HG03565 (cell line): ENCODE measurements around the gene SAP30.
A peak's percentile ranks its signal among the peaks of the same experiment; 100 is the strongest.

Experiments
- ATAC-seq: cut with Tn5 transposase; IDR thresholded peaks from one replicate; pipeline ENCODE4 v1.9.1; 2021; ENCODE audit warnings: mild to moderate bottlenecking, moderate library complexity; ENCODE audit not compliant: unreplicated experiment

The SAP30 gene

DNA sequence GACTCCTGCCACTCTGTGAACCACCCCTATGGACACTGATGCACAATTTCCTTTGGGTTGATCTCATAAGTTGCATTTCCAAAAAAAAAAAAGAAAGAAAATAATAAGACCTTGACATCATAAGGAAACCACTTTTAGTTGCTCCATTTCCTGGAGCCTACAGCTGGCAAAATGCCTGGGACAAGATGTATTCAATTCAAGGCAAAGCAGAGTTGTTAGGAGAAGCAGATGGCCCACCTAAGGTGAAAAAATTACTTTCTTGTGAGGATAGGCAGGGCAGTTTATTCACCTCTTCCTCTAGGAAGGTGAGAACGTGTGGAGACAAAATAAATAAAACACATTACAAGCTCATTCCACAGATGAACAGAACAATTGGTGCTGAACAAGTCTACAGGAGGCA lies 42.3 kb downstream of the SAP30 start:
- ATAC-seq = no peak

DNA sequence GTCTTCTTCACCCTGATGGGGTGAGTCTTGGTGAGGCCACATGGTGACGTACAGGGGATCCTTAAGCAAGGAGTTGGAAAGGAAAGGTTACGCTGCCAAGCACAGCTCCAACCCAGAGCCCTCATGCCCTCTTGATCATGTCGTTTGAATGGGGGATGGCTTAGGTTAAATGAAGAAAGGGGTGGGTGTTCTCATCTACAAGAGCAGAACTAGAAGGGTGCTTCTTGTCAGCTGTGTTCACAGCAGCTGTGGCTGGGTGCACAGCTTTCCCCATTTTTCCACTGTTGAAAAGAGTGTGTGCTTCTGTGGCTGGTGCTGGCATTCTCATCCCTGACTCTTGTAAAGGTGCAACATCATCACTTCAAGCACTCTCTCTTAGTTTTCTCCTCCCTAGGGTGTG lies 43.7 kb downstream of the SAP30 start:
- ATAC-seq = no peak

DNA sequence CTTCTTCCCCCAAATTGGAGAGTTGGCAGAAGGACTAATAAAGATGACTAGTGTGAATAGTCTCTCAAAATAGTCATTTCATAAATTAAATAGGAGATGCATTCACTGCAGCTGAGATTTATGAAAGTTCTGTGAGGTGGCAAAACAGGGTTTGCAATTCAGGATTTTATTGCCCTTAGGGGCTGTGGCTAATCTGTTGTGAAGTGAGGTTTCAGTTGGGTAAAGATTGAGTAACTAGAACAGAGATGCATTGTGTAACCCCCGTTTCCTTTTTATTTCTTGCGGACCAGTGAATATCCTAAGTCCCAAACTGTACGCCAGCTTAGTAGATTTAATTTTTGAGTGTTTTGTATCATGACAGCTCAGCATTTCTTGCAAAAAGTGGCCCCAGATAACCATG lies 44.3 kb downstream of the SAP30 start:
- no peak for ATAC-seq

DNA sequence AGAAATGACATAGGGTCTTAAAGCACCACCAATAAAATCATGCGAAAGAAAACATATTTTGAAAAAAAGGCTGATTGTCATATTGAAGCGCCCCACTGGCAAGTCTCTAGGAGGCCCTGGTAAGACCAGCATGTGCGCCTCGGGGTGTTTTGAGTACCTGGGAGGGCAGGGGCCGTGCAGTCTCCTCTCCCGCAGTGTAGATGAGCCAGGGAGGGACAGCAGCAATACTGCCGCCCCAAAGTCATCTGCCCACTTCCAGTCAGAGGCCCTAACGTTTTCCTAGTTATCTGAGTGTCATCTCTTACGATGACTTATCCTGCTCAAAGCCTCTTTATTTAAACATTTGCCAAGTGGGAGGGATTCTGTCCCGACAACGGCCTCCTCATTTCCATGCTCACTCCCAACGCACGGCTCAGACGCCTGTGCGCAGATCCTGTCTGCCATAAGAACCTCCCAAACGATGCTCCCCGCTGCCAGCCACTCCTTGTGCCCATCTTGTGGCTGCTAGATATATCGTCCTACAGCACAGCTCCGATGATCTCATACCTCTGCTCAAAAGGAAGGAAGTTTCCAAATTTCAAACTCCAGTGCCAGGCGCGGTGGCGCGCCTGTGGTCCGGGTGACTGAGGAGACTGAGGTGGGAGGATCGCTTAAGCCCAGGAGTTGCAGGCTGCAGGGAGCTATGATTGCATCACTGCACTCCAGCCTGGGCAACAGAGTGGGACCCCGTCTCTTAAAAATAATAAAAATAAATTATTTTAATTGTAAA lies 45.3 kb downstream of the SAP30 start:
- no peak for ATAC-seq

DNA sequence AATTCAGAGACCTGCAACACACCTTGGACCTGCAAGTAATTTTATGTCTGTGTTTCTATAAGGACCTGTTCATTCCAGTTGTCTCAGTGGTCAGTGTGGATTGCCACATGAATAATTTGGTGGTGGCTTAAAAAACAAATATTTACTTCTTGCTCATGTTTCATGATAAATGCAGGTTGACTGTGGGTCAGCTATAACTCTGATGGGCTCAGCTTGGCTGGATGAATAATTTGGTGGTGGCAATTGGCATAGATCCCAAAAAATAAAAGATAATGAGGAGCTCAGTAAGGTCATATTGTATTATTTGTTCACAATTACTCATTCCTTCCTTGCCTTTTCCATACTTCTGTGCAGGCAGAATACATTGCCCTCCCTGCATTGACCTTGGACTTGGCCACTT lies 47.1 kb downstream of the SAP30 start:
- ATAC-seq = no peak

DNA sequence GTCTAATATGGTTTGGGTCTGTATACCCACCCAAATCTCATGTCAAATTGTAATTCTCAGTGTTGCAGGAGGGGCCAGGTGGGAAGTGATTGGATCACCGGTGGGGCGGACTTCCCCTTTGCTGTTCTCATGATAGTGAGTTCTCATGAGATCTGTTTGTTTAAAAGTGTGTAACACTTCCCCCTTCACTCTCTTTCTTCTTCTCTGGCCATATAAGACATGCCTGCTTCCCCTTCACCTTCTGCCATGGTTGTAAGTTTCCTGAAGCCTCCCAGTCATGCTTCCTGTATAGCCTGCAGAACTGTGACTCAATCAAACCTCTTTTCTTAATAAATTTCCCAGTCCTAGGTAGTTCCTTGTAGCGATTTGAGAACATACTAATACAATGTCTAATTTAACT lies 47.9 kb downstream of the SAP30 start:
- no peak for ATAC-seq

DNA sequence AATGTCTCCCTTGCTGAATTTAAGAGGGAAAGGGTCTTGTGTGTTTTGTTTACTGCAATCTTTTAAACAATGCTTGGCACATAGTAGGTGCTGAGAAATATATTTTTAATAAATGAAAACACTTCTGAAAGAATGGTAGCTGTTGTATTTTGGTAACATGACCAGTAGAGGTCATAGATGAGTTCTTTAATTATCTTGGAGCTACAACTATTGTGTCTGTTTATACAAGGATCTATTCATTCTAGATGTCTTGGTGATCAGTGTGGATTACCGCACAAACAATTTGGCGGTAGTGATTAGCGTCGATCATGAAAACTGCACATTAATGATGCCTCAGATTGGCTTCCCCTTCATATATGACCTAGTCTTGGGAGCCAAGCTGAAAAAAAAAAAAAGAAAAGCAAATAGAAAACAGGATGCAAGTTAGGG lies 49.6 kb downstream of the SAP30 start:
- peak; percentile 62 for ATAC-seq

DNA sequence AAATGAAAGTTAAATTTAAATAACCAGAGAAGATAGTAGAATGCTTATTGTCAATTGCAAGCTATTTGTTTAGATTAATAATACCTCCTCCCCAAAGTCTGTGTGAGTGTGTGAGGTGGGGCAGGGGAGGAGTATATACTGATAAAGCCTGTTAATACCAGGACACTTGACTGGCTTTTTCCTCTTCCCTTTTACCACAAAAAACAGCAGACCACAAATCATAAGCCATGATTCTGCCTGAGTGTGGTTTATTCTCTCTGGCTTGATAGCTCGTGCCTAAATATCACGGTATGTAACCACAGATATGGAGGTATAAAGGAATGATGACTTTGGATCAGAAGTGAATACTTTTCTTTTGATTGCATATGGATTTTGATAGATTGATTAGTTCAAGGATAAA lies 50.0 kb downstream of the SAP30 start:
- ATAC-seq = no peak

DNA sequence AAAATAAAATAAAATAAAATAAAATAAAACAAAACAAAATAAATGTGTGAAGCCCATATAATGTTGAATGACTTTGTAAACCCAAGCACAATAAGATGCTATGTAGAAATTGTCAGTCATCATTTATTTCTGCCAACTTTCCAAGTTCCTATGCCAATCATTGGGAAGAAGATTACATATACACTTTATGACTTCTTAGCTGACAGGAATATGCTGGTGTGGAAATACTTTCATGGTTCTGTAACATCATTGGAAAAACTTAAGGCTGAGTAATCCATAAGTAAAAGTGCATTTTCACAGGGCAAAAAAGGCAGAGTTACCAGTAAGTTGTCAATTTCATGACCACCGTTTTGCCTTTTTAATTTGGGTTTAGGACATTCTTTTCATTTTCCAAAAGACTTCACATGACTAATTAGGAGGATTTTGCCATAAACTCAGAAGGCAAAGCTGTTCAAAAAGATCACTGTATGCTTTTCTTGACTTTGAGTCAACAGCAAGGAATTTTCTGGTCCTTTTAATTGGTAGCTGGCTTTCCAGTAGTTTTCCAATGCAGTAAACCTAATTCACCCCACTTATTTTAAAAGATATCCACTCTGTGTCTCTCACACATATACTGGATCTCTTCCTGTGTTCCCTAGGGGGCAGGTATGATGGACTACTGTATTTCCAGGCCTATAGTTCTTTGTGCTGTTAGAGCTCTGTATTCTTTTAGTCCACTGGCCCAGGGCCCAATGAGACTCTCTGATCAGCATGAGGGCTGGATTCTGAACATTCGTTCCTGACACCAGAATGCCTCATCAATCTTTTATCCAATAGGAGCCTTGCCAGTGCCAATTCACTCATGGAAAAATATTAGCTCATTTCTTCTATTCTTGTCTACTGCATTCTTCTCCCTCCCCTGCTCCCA lies 54.4 kb downstream of the SAP30 start:
- no peak for ATAC-seq

DNA sequence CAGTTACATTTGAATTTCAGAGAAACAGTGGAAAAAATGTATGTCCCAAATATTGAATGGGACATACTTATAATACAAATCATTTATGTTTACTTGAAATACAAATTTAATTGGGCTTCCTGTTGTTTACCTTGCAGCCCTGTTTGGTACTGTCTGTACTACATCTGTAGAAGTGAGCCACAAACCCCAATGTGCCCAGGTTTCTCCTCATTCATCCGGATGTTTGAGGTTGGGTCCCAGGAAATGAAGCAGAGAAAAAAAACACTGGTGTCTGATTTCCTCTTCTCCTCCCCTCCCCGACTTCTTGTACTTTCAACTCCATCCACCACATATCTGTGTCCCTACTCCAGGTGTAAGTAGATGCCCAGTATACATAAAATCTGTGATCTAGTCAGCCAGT lies 55.3 kb downstream of the SAP30 start:
- no peak for ATAC-seq
